ENCODE measurements around the gene BRD7.

DNA sequence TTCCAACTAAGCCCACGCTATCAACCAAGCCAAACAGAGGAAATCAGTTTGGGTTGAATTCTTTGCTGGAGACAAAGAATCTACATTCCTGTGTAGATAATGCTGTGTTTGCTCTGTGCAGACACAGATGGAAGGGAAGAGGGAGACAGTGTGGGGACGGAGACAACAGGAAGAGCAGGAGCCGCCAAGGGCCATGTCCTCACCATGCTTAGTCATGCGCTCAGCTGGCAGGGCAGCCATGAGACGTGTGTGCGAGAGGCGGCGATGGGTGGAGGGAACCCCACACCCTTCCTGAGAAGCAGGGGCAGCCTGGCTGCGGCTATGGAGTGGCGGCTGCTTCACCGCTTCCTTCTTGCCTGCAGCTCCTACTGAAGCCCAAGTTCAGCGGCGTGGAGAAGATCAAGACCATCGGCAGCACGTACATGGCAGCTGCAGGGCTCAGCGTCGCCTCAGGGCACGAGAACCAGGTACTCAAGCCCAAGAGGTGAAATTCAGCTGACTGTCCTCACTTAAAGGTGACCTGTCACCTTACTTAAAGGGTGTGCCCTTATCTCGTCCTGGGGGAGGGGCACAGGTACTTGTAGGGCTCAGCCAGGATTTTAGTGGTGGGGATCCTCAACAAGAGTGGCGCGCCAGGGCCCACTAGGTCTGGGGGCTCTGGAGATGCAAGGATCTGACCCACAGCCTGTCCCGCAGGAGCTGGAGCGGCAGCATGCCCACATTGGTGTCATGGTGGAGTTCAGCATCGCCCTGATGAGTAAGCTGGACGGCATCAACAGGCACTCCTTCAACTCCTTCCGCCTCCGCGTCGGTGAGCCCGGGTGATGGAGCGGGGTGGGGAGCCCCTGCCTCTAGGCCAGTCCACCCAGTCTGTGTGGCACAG, 55.0 kb downstream of the BRD7 start:
- TF ChIP-seq, protein P1, sequence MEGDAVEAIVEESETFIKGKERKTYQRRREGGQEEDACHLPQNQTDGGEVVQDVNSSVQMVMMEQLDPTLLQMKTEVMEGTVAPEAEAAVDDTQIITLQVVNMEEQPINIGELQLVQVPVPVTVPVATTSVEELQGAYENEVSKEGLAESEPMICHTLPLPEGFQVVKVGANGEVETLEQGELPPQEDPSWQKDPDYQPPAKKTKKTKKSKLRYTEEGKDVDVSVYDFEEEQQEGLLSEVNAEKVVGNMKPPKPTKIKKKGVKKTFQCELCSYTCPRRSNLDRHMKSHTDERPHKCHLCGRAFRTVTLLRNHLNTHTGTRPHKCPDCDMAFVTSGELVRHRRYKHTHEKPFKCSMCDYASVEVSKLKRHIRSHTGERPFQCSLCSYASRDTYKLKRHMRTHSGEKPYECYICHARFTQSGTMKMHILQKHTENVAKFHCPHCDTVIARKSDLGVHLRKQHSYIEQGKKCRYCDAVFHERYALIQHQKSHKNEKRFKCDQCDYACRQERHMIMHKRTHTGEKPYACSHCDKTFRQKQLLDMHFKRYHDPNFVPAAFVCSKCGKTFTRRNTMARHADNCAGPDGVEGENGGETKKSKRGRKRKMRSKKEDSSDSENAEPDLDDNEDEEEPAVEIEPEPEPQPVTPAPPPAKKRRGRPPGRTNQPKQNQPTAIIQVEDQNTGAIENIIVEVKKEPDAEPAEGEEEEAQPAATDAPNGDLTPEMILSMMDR (IDR thresholded peaks at IDR 0.05): no peak
- TF ChIP-seq POLR2A (IDR thresholded peaks at IDR 0.05): no peak

Data from testis (tissue), 2 donors.